GM19035 (cell line): ENCODE results near the gene C17orf113.
"Not testable (repeated sequence)": the region's sequence is repeated elsewhere in the genome, so short reads cannot be mapped to it uniquely, and the experiment has no call there.

Experiments
- ATAC-seq: cut with Tn5 transposase; IDR thresholded peaks from one replicate; pipeline ENCODE4 v1.9.1; 2021; ENCODE audit not compliant: unreplicated experiment

C17orf113 gene

GRCh38 chr17:42017866-42018200 lies 32.6 kb downstream of the C17orf113 start:
- ATAC-seq, result peak; percentile 8

- ATAC-seq, result peak; percentile 82
Observed at GRCh38 chr17:42016941-42017865, 33.2 kb downstream of the C17orf113 start, which contains the start of gene DNAJC7. Gene DNAJC7 (minus strand): TSS chr17:42017439. CDS start chr17:42017416, 23 bp downstream.

DNA sequence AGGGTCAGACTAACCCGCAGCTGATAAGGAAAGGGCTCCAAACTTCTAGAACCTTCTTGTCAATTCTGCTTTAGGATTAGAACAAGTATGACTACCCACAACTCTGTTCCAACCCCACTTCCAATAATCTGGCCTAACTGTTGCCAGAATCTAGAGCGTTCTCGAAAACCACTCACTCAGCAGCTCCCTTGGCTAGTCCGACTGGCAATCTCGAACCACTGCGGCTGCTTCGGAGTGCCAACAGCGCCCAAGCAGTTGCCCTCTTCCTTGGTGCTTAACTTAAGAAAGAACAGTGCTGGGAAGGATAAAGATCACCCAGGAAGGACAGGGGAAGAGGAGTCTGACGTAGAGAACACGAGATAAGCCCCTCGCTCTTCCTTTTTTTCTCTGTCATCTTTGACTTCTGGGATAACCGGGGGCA lies 34.0 kb downstream of the C17orf113 start:
- no peak for ATAC-seq

DNA sequence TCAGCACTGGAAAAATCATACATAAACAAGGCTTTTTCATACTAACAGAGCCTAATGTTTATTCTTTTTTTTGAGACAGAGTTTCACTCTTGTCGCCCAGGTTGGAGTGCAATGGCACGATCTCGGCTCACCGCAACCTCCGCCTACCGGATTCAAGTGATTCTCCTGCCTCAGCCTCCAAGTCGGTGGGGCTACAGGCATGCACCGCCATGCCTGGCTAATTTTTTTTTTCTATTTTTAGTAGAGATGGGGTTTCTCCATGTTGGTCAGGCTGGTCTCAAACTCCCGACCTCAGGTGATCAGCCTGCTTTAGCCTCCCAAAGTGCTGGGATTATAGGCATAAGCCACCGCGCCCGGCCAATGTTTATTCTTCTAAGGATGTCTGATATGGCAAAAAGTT lies 36.7 kb downstream of the C17orf113 start:
- ATAC-seq, result not testable (repeated sequence)

- not testable (repeated sequence) for ATAC-seq
Observed at GRCh38 chr17:42012363-42012762, 38.0 kb downstream of the C17orf113 start.

DNA sequence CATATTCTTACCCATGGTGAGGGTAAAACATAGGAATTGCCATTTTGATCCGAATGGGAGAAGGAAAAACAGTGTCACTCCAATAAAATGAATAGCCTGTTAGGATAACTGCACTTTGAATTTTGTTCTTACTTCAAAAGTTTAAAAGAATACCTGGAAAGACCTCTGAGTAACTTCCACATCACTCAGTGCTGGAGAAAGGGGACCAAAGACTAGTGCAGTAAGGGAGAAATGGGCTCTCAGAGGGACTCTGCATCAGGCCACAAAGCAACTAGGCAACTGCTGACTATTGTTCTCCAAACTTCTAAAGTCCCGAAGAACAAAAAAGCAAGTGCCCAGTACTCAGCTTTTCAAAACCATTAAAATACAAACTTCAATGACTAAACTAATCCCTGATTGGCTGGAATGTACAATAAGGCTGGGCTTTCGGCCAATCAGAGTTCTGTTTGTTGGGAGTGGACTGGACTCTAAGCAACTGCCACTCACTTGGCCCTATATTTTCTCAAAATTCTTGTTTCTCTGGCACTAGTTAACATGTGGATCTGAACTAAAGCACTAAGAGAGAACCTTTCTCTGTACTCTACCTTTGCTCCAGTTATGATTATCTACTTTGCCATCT lies 39.4 kb downstream of the C17orf113 start:
- ATAC-seq, result no peak

GRCh38 chr17:42010266-42010680 lies 40.1 kb downstream of the C17orf113 start:
- not testable (repeated sequence) for ATAC-seq

- ATAC-seq, result no peak
Observed at GRCh38 chr17:42009170-42009569, 41.2 kb downstream of the C17orf113 start.

DNA sequence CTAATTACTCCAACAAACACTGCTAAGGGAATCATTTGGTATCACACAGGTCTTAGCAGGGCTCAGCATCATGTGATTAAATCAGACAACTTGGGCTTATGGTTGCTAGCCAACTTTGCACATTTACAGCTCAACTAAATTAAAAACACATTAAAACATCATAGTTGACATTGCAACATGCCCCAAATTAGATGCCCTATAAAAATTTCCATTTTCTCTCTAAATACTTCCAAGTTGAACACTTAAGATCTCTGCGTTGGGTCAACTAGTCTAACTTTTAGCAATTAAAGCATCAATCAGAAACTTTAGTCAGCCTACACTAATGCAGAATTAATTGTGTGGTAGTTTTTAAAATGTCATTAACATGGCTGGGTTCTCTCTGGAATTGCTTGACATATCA lies 45.2 kb downstream of the C17orf113 start:
- ATAC-seq, result no peak

GRCh38 chr17:42002792-42003301 lies 47.6 kb downstream of the C17orf113 start:
- no peak for ATAC-seq

DNA sequence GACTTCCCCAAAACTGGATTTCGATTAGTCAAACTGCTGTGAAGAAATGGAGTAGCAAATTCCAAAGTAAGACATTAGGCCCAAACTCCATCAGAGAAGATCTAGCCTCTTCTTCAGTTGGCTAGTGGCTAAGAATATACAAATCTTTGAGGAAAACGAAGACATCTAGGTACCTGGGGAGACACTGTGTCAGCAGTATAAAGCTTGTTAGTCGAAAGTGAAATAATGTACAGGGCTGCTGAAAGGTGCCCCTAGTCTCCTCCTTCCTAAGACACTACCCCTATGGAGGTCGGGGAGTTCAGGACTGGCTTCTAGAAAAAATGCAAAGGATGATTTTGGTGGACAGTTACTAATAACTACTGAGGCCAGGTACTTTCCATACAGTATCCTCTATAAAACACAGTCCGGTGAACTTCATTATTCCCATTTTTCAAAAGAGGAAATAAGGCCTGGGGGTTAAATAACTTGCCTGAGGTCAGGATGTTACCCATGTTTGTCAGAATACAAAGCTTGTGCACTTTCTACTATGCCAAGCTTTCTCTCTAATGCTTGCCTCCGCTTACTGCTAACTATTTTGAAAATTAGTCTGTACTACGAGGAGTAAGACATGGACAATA lies 48.1 kb downstream of the C17orf113 start:
- no peak for ATAC-seq

GRCh38 chr17:42001729-42002128 lies 48.7 kb downstream of the C17orf113 start:
- no peak for ATAC-seq

GRCh38 chr17:42000413-42001133 lies 49.8 kb downstream of the C17orf113 start:
- no peak for ATAC-seq

DNA sequence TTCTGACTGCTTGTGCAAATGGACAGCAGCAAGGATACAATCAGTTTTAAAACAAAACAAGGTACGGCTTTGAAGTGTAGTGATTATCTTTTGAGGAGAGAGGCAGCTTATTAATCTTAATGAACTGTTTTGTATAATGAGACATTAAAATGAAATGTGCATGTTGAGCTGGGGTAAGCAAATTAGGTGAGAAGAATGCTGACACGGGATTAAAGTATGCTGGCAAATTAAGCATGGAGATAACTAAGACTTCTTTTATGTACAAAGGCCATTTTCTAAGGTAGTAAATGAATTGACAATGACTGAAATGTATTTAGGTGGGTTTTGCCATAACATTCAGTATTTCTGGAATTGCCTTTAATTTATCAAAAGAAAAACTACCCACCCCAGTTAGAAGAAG lies 51.9 kb downstream of the C17orf113 start:
- ATAC-seq, result no peak

DNA sequence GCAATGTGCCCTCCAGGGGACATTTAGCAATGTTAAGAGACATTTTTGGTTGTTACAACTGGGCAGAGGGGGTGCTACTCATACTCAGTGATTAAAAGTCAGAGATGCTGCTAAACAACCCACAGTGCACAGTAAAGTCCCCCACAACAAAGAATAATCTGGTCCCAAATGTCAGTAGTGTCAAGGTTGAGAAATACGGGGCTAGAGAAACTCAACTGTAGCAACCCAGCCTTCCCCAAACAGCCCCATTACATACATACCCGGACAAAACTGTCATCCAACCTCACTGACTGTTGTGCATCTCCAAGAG lies 53.6 kb downstream of the C17orf113 start:
- no peak for ATAC-seq

DNA sequence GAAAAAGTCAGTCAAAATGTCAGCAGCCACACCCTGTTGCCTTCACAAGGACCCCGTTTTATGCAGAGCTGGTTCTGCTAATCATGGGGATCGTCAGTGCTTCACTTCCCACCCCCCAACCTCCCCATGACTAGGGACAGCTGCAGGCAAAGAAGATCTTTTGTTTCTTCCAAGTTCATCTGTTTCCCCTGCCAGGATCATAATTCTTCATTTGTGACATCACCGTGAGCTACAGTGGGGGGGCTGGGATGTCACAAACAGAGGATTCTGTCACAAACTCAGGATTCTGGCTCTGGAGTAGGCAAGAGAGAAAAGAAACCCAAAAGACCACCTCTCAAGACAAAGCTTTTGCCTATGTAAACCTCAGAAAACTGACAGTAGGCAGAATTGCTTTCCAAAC lies 57.8 kb downstream of the C17orf113 start:
- no peak for ATAC-seq

GRCh38 chr17:41989702-41990419 lies 60.5 kb downstream of the C17orf113 start:
- ATAC-seq, result no peak

- ATAC-seq, result no peak
Observed at GRCh38 chr17:41988418-41988817, 62.0 kb downstream of the C17orf113 start.
